Thyroid gland (tissue), 4 donors: Measurements from ENCODE around the gene EIF4B.

Experiments used
- POLR2A ChIP-seq, 2 donors: fragments of 450-650 bp; IDR thresholded peaks; one replicate each; pipeline ENCODE4 v1.6.1; 2017; ENCODE audit warnings: antibody characterized with exemption in 2 of 2, mild to moderate bottlenecking in 2 of 2, moderate library complexity in 1 of 2
- TF ChIP-seq, protein P1 (sequence below), 6 experiments: fragments of 200-600 bp in 3 of 6; fragments of 450-650 bp in 3 of 6; sonication (generic) in 3 of 6; IDR thresholded peaks; one replicate each; pipeline ENCODE4 v1.5.1; 2016 to 2019; ENCODE audit warnings: antibody characterized with exemption in 6 of 6, mild to moderate bottlenecking in 2 of 6, inconsistent platforms in 1 of 6, moderate library complexity in 1 of 6

DNA sequence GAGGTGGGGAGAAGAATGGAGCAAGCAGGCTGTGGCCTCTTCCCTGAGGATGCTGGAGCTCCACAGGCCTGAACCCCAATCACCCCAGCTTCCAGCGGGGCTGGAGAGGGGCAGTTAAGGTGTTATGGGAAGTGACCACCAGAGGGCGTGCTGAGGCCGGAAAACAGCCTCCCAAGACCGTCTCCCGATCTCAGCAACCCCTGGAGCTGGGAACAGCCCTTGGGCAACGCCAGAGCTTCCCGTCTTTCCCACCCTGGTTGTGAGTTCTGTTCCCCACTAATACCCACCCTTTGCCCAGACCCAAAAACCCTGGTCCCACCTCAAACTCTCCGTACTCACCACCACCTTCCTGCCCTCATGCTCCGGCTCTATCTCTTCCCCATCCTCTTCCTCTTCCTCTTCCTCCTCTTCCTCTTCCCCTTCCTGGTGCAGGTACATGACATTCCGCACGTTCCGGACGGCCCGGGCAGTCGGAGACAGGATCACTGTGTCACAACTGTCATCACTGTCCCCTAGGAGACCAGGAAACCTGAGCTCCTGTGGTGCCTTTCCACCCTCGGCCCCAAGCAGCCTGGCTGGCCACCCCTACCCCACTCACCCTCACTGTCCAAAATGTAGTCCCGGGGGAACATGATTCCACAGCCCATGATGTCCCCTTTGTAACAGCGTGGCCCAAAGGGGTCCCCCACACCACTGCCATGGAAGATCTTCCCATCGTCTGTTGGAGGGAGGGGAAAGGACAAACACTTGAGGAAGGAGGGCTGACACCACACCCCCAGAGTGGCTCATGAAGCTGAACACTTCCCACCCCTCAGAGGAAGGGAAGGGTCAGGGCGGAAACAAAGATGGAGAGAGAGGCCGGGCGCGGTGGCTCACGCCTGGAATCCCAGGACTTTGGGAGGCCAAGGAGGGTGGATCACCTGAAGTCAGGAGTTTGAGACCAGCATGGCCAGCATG lies 60.0 kb downstream of the EIF4B start:
- TF ChIP-seq POLR2A (IDR thresholded peaks at IDR 0.05): no peak
- TF ChIP-seq, protein P1, sequence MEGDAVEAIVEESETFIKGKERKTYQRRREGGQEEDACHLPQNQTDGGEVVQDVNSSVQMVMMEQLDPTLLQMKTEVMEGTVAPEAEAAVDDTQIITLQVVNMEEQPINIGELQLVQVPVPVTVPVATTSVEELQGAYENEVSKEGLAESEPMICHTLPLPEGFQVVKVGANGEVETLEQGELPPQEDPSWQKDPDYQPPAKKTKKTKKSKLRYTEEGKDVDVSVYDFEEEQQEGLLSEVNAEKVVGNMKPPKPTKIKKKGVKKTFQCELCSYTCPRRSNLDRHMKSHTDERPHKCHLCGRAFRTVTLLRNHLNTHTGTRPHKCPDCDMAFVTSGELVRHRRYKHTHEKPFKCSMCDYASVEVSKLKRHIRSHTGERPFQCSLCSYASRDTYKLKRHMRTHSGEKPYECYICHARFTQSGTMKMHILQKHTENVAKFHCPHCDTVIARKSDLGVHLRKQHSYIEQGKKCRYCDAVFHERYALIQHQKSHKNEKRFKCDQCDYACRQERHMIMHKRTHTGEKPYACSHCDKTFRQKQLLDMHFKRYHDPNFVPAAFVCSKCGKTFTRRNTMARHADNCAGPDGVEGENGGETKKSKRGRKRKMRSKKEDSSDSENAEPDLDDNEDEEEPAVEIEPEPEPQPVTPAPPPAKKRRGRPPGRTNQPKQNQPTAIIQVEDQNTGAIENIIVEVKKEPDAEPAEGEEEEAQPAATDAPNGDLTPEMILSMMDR (IDR thresholded peaks at IDR 0.05): peak; percentile 74 to 92 (median 86)
